Measurements from ENCODE around the gene DLK2.

GRCh38 chr6:43468240-43468639, 12.9 kb upstream of the DLK2 start:
- TF ChIP-seq MAX (CRISPR knock-in tag; IDR thresholded peaks at IDR 0.05) (no peak), IRF2 (CRISPR knock-in tag; IDR thresholded peaks at IDR 0.05; ENCODE audit: borderline replicate concordance, low read depth) (no peak), CTCF (IDR thresholded peaks at IDR 0.05) (no peak)

Data from WTC11 (cell line).